Dendritic cell treated with granulocyte-macrophage colony-stimulating factor and Interleukin-4, amounts not matched to agents 40 ng/mL and 50 ng/mL, for 4 days (primary cell): ENCODE results near the gene CDC14A.

Experiments
- H3K27ac Mint-ChIP-seq: one replicate; pipeline ENCODE4 v1.8.0; 2022; ENCODE audit warnings: mild to moderate bottlenecking, mixed read lengths
- H3K27me3 Mint-ChIP-seq: one replicate; pipeline ENCODE4 v1.8.0; 2022; ENCODE audit warnings: mild to moderate bottlenecking, mixed read lengths
- H3K36me3 Mint-ChIP-seq: one replicate; pipeline ENCODE4 v1.8.0; 2022; ENCODE audit warnings: low read depth, mixed read lengths
- H3K4me1 Mint-ChIP-seq: one replicate; pipeline ENCODE4 v1.8.0; 2022; ENCODE audit warnings: low read depth, mixed read lengths
- H3K4me3 Mint-ChIP-seq: one replicate; pipeline ENCODE4 v1.8.0; 2022; ENCODE audit warnings: mild to moderate bottlenecking, moderate library complexity, mixed read lengths
- H3K9me3 Mint-ChIP-seq: one replicate; pipeline ENCODE4 v1.8.0; 2022; ENCODE audit warnings: mixed read lengths
- intact Hi-C: fragments of 100-400 bp; cut with micrococcal nuclease; formaldehyde crosslinking; loops from one replicate; pipeline ENCODE4 v1.15.0; 2022

Gene CDC14A

GRCh38 chr1:100526894-100527293, 174.6 kb downstream of the CDC14A start:
- H3K36me3 Mint-ChIP-seq = peaks cover 6% of the 10 kb centered on the region
- H3K9me3 Mint-ChIP-seq = peaks cover 10% of the 10 kb centered on the region
- peaks cover 41% of the 10 kb centered on the region for H3K4me1 Mint-ChIP-seq
- H3K27ac Mint-ChIP-seq = no peak overlapping the region
- H3K27me3 Mint-ChIP-seq = no peaks in the 10 kb centered on the region
- intact Hi-C loops = no loop called here
- no peak overlapping the region for H3K4me3 Mint-ChIP-seq

- Mint-ChIP-seq H3K27me3 (no peaks in the 10 kb centered on the region), H3K4me1 (peaks cover 43% of the 10 kb centered on the region), H3K9me3 (peaks cover 10% of the 10 kb centered on the region), H3K27ac (no peak overlapping the region), H3K4me3 (no peak overlapping the region), H3K36me3 (peaks cover 6% of the 10 kb centered on the region)
- intact Hi-C loops = no loop called here
Observed at GRCh38 chr1:100528871-100529270, 176.6 kb downstream of the CDC14A start.

- peaks cover 6% of the 10 kb centered on the region for H3K36me3 Mint-ChIP-seq
- H3K27ac Mint-ChIP-seq = no peak overlapping the region
- peaks cover 10% of the 10 kb centered on the region for H3K9me3 Mint-ChIP-seq
- peaks cover 47% of the 10 kb centered on the region for H3K4me1 Mint-ChIP-seq
- no peak overlapping the region for H3K4me3 Mint-ChIP-seq
- intact Hi-C loops = no loop called here
- H3K27me3 Mint-ChIP-seq = no peaks in the 10 kb centered on the region
Observed at GRCh38 chr1:100530141-100530540, 177.8 kb downstream of the CDC14A start.

GRCh38 chr1:100530880-100531487, 178.7 kb downstream of the CDC14A start:
- peaks cover 6% of the 10 kb centered on the region for H3K36me3 Mint-ChIP-seq
- H3K9me3 Mint-ChIP-seq = peaks cover 10% of the 10 kb centered on the region
- no peak overlapping the region for H3K27ac Mint-ChIP-seq
- no peak overlapping the region for H3K4me3 Mint-ChIP-seq
- intact Hi-C loops = no loop called here
- no peaks in the 10 kb centered on the region for H3K27me3 Mint-ChIP-seq
- H3K4me1 Mint-ChIP-seq = peaks cover 55% of the 10 kb centered on the region

GRCh38 chr1:100532645-100533044, 180.3 kb downstream of the CDC14A start:
- Mint-ChIP-seq H3K4me1 (peaks cover 51% of the 10 kb centered on the region), H3K27me3 (peaks cover 5% of the 10 kb centered on the region), H3K36me3 (no peaks in the 10 kb centered on the region), H3K27ac (no peak overlapping the region), H3K9me3 (no peaks in the 10 kb centered on the region), H3K4me3 (no peak overlapping the region)
- intact Hi-C loops = no loop called here

- Mint-ChIP-seq H3K4me1 (peaks cover 70% of the 10 kb centered on the region), H3K27ac (peak overlapping the region; percentile 36), H3K9me3 (no peaks in the 10 kb centered on the region), H3K27me3 (peaks cover 30% of the 10 kb centered on the region), H3K4me3 (no peak overlapping the region), H3K36me3 (no peaks in the 10 kb centered on the region)
- intact Hi-C loops = no loop called here
Observed at GRCh38 chr1:100535264-100535663, 183.0 kb downstream of the CDC14A start.

- H3K4me1 Mint-ChIP-seq = peaks cover 64% of the 10 kb centered on the region
- H3K36me3 Mint-ChIP-seq = no peaks in the 10 kb centered on the region
- H3K4me3 Mint-ChIP-seq = no peak overlapping the region
- no peak overlapping the region for H3K27ac Mint-ChIP-seq
- H3K9me3 Mint-ChIP-seq = no peaks in the 10 kb centered on the region
- peaks cover 33% of the 10 kb centered on the region for H3K27me3 Mint-ChIP-seq
- intact Hi-C loops = no loop called here
Observed at GRCh38 chr1:100536031-100536430, 183.7 kb downstream of the CDC14A start.

- Mint-ChIP-seq H3K27ac (no peak overlapping the region), H3K4me1 (peaks cover 36% of the 10 kb centered on the region), H3K9me3 (no peaks in the 10 kb centered on the region), H3K36me3 (no peaks in the 10 kb centered on the region), H3K4me3 (peak overlapping the region; percentile 73), H3K27me3 (peaks cover 35% of the 10 kb centered on the region)
- intact Hi-C loops = no loop called here
Observed at GRCh38 chr1:100538913-100539835, 186.9 kb downstream of the CDC14A start.

GRCh38 chr1:100539836-100540536, 187.7 kb downstream of the CDC14A start:
- Mint-ChIP-seq H3K4me1 (peaks cover 31% of the 10 kb centered on the region), H3K36me3 (no peaks in the 10 kb centered on the region), H3K4me3 (peak overlapping the region; percentile 73), H3K9me3 (no peaks in the 10 kb centered on the region), H3K27ac (no peak overlapping the region), H3K27me3 (peaks cover 35% of the 10 kb centered on the region)
- intact Hi-C loops = loop anchor here (5.0 kb wide), 1 partner anchor 78 kb away; no protein-coding TSS in a partner anchor

- peaks cover 20% of the 10 kb centered on the region for H3K4me1 Mint-ChIP-seq
- peaks cover 31% of the 10 kb centered on the region for H3K27me3 Mint-ChIP-seq
- no peak overlapping the region for H3K4me3 Mint-ChIP-seq
- H3K9me3 Mint-ChIP-seq = no peaks in the 10 kb centered on the region
- no peaks in the 10 kb centered on the region for H3K36me3 Mint-ChIP-seq
- H3K27ac Mint-ChIP-seq = no peak overlapping the region
- intact Hi-C loops = loop anchor here (5.0 kb wide), 1 partner anchor 80 kb away; no protein-coding TSS in a partner anchor
Observed at GRCh38 chr1:100542285-100542684, 190.0 kb downstream of the CDC14A start.

- H3K4me3 Mint-ChIP-seq = no peak overlapping the region
- intact Hi-C loops = loop anchor here (5.0 kb wide), 1 partner anchor 81 kb away; no protein-coding TSS in a partner anchor
- no peak overlapping the region for H3K27ac Mint-ChIP-seq
- H3K9me3 Mint-ChIP-seq = no peaks in the 10 kb centered on the region
- H3K36me3 Mint-ChIP-seq = no peaks in the 10 kb centered on the region
- peaks cover 20% of the 10 kb centered on the region for H3K27me3 Mint-ChIP-seq
- H3K4me1 Mint-ChIP-seq = peaks cover 11% of the 10 kb centered on the region
Observed at GRCh38 chr1:100543640-100544039, 191.3 kb downstream of the CDC14A start.

- H3K4me1 Mint-ChIP-seq = peaks cover 5% of the 10 kb centered on the region
- no peaks in the 10 kb centered on the region for H3K36me3 Mint-ChIP-seq
- peaks cover 10% of the 10 kb centered on the region for H3K27me3 Mint-ChIP-seq
- H3K4me3 Mint-ChIP-seq = no peak overlapping the region
- H3K9me3 Mint-ChIP-seq = no peaks in the 10 kb centered on the region
- intact Hi-C loops = loop anchor here (5.0 kb wide), 1 partner anchor 82 kb away; no protein-coding TSS in a partner anchor
- H3K27ac Mint-ChIP-seq = no peak overlapping the region
Observed at GRCh38 chr1:100544791-100545190, 192.5 kb downstream of the CDC14A start.

GRCh38 chr1:100545855-100546254, 193.5 kb downstream of the CDC14A start:
- peaks cover 1% of the 10 kb centered on the region for H3K27me3 Mint-ChIP-seq
- H3K36me3 Mint-ChIP-seq = no peaks in the 10 kb centered on the region
- H3K9me3 Mint-ChIP-seq = peaks cover 8% of the 10 kb centered on the region
- H3K4me1 Mint-ChIP-seq = no peaks in the 10 kb centered on the region
- no peak overlapping the region for H3K4me3 Mint-ChIP-seq
- intact Hi-C loops = no loop called here
- H3K27ac Mint-ChIP-seq = no peak overlapping the region

GRCh38 chr1:100552031-100552430, 199.7 kb downstream of the CDC14A start:
- Mint-ChIP-seq H3K9me3 (peaks cover 63% of the 10 kb centered on the region), H3K27me3 (peaks cover 3% of the 10 kb centered on the region), H3K36me3 (peaks cover 8% of the 10 kb centered on the region), H3K4me1 (no peaks in the 10 kb centered on the region), H3K4me3 (no peak overlapping the region), H3K27ac (no peak overlapping the region)
- intact Hi-C loops = no loop called here
